ENCODE results near the gene ECI1. TPM values are rescaled to one million over a fixed set of nuclear protein-coding genes. Genes with fewer than 3 reads are reported as not detected.

ECI1 gene
- total and polyA plus RNA-seq, 2 experiments from 2014 or later, result 118 to 143 TPM

GRCh38 chr16:2223942-2224486 is 27.4 kb downstream of the ECI1 start:
- Histone ChIP-seq H3K4me2 (peak overlapping the region; percentile 94), H3K27me3 (ENCODE audit: insufficient read depth) (no peaks in the 10 kb centered on the region), H3K4me1 (ENCODE audit: insufficient read depth) (no peaks in the 10 kb centered on the region; the same call in 1 of the 2 replicates), H3K36me3 (ENCODE audit: insufficient read depth) (no peaks in the 10 kb centered on the region), H4K20me1 (replicated peaks; ENCODE audit: insufficient read depth) (peaks cover 5% of the 10 kb centered on the region), H2AFZ (peak overlapping the region; percentile 85), H3K9me2 (ENCODE audit: insufficient read depth) (no peaks in the 10 kb centered on the region), H3K27ac (ENCODE audit: low read depth) (peak overlapping the region; percentile 81; the same call in 1 of the 2 replicates), H3K79me2 (replicated peaks; ENCODE audit: insufficient read depth) (peaks cover 44% of the 10 kb centered on the region), H3F3A (replicated peaks; ENCODE audit: low read depth) (peaks cover 5% of the 10 kb centered on the region; the same call in 1 of the 2 replicates), H3K4me3 (peak overlapping the region; percentile 98)
- H3K27me3 Mint-ChIP-seq (ENCODE audit: insufficient read depth, low read depth, poor library complexity), result peaks cover 13% of the 10 kb centered on the region
- TF ChIP-seq ZNF331 (CRISPR knock-in tag; IDR thresholded peaks at IDR 0.05; ENCODE audit: low read depth) (no peak), POLR2AphosphoS5 (IDR thresholded peaks at IDR 0.05; ENCODE audit: low read depth) (no peak), REST (IDR thresholded peaks at IDR 0.05; ENCODE audit: unreplicated experiment) (no peak), JUNB (IDR thresholded peaks at IDR 0.05; ENCODE audit: unreplicated experiment) (no peak), ZNF462 (CRISPR knock-in tag; IDR thresholded peaks at IDR 0.05) (no peak), ETS1 (IDR thresholded peaks at IDR 0.05) (no peak), CTCF (conservative IDR thresholded peaks at IDR 0.05; ENCODE audit: low read depth in 2 of 2) (no peak), EZH2phosphoT487 (IDR thresholded peaks at IDR 0.05; ENCODE audit: unreplicated experiment) (no peak), CREB1 (CRISPR knock-in tag; IDR thresholded peaks at IDR 0.05; ENCODE audit: low read depth) (no peak), EZH2 (IDR thresholded peaks at IDR 0.05; ENCODE audit: low read depth, unreplicated experiment) (no peak)
- no peaks in the 10 kb centered on the region; the same call in 2 of the 3 replicates for H3K4me1 Mint-ChIP-seq
- H3K27ac Mint-ChIP-seq, result peak overlapping the region; percentile 18; the same call in 1 of the 2 replicates
- H3K36me3 Mint-ChIP-seq (ENCODE audit: low read depth), result no peaks in the 10 kb centered on the region
- H3K4me3 Mint-ChIP-seq, result peak overlapping the region; percentile 78
- no peaks in the 10 kb centered on the region for H3K9me3 Mint-ChIP-seq
- peak; percentile 54 for ATAC-seq
- DNase-seq (ENCODE audit: low spot score), result peak; percentile 59

Measured in GM23338 (cell line).